ENCODE results near the gene ZIC4.

GRCh38 chr3:147365196-147366115 is 40.9 kb downstream of the ZIC4 start:
- TF ChIP-seq FOXA1 (IDR thresholded peaks at IDR 0.05) = no peak
- no peak for TF ChIP-seq CTCF (IDR thresholded peaks at IDR 0.05; ENCODE audit: low read depth, low read length, missing input control)
- no peak for TF ChIP-seq TAF1 (conservative IDR thresholded peaks at IDR 0.05)
- TF ChIP-seq REST (IDR thresholded peaks at IDR 0.05) = no peak
- TF ChIP-seq RAD21 (IDR thresholded peaks at IDR 0.05) = no peak
- no peak for TF ChIP-seq ATF3 (IDR thresholded peaks at IDR 0.05)
- TF ChIP-seq GABPA (IDR thresholded peaks at IDR 0.05 in 1 of 2, conservative IDR thresholded peaks at IDR 0.05 in 1 of 2) = no peak
- TF ChIP-seq JUND (IDR thresholded peaks at IDR 0.05) = no peak
